22Rv1 (cell line): ENCODE measurements around the gene PLA2G4A.

Experiments used
- CTCF ChIP-seq: fragments of 450-650 bp; IDR thresholded peaks from 2 replicates; pipeline ENCODE4 v1.5.1; 2017; ENCODE audit warnings: mild to moderate bottlenecking
- ZFX ChIP-seq: fragments of 450-650 bp; IDR thresholded peaks from 2 replicates; pipeline ENCODE4 v1.6.1; 2017; ENCODE audit warnings: antibody characterized with exemption, borderline replicate concordance

GRCh38 chr1:187034501-187034900 lies 205.8 kb downstream of the PLA2G4A start:
- TF ChIP-seq CTCF: no peak
- no peak for TF ChIP-seq ZFX
